ENCODE data around the gene CTSV. TPM values are rescaled to one million over a fixed set of nuclear protein-coding genes. Genes with fewer than 3 reads are reported as not detected.
"Not testable (repeated sequence)": the region's sequence is repeated elsewhere in the genome, so short reads cannot be mapped to it uniquely, and the experiment has no call there.

Gene CTSV
- total and polyA plus RNA-seq, 2 donors (not counting 1 experiment from before 2014, with no cell fraction given): not detected

GRCh38 chr9:97013151-97014132 lies 25.5 kb downstream of the CTSV start:
- CTCF ChIA-PET; H3K9me3 Mint-ChIP-seq (ENCODE audit: insufficient read depth); H3K4me1 ChIP-seq (ENCODE audit: control insufficient read depth in 2 of 2, insufficient read depth in 2 of 2, low read length in 2 of 2); H3K36me3 ChIP-seq (replicated peaks in 1 of 2; ENCODE audit: control extremely low read depth in 1 of 2, control insufficient read depth in 1 of 2, extremely low read depth in 1 of 2, insufficient read depth in 2 of 2, low read length in 1 of 2); H3K27me3 Mint-ChIP-seq; H4K20me1 ChIP-seq (ENCODE audit: control insufficient read depth, insufficient read depth, low read length, poor library complexity, severe bottlenecking); H3K27me3 ChIP-seq (replicated peaks in 1 of 4; ENCODE audit: control extremely low read depth in 1 of 4, control insufficient read depth in 3 of 4, insufficient read depth in 4 of 4, low read length in 3 of 4); POLR2A ChIA-PET; H3K9me3 ChIP-seq (ENCODE audit: control extremely low read depth in 1 of 3, control insufficient read depth in 2 of 3, insufficient read depth in 1 of 3, low read length in 2 of 3); H3K79me2 ChIP-seq (ENCODE audit: control insufficient read depth, insufficient read depth, low read length); intact Hi-C loops (cut with micrococcal nuclease): not testable (repeated sequence)
- H2AFZ ChIP-seq (ENCODE audit: insufficient read depth, low read depth, low read length, poor library complexity, severe bottlenecking): peak overlapping the region; percentile 70
- under 1% methylated on average over 41 of the region's 97 CpGs for WGBS (ENCODE audit: insufficient coverage)
- DNase-seq (peak; percentile 82), ATAC-seq (ENCODE audit: low read depth) (peak; percentile 99)
- peaks cover 15% of the 10 kb centered on the region for H3K4me1 Mint-ChIP-seq
- H3K9ac ChIP-seq (ENCODE audit: low read length): peak overlapping the region; percentile 61
- peak overlapping the region; percentile 46 to 76 (median 63) for H3K4me3 ChIP-seq (ENCODE audit: control extremely low read depth in 1 of 5, extremely low read depth in 1 of 5, insufficient read depth in 1 of 5, low read depth in 2 of 5, low read length in 4 of 5)
- peak overlapping the region; percentile 93 for H3K4me3 Mint-ChIP-seq
- peak overlapping the region; percentile 91 for H3K27ac Mint-ChIP-seq
- H3K27ac ChIP-seq (ENCODE audit: low read length in 2 of 2): peak overlapping the region; percentile 39 to 82
- H3K4me2 ChIP-seq (replicated peaks; ENCODE audit: low read depth, low read length, poor library complexity, severe bottlenecking): peak overlapping the region; percentile 57

GRCh38 chr9:97012617-97013016 lies 26.3 kb downstream of the CTSV start:
- H3K4me3 Mint-ChIP-seq: peak overlapping the region; percentile 89

GRCh38 chr9:97002195-97002594 lies 36.7 kb downstream of the CTSV start:
- H3K27ac ChIP-seq (ENCODE audit: low read length in 2 of 2); H3K4me3 Mint-ChIP-seq; H3K9ac ChIP-seq (ENCODE audit: low read length); H3K4me2 ChIP-seq (replicated peaks; ENCODE audit: low read depth, low read length, poor library complexity, severe bottlenecking); H2AFZ ChIP-seq (ENCODE audit: insufficient read depth, low read depth, low read length, poor library complexity, severe bottlenecking); POLR2A ChIA-PET; ATAC-seq (ENCODE audit: low read depth); CTCF ChIA-PET; DNase-seq; H3K36me3 ChIP-seq (replicated peaks in 1 of 2; ENCODE audit: control extremely low read depth in 1 of 2, control insufficient read depth in 1 of 2, extremely low read depth in 1 of 2, insufficient read depth in 2 of 2, low read length in 1 of 2); H3K4me3 ChIP-seq (ENCODE audit: control extremely low read depth in 1 of 5, extremely low read depth in 1 of 5, insufficient read depth in 1 of 5, low read depth in 2 of 5, low read length in 4 of 5); H3K27ac Mint-ChIP-seq; H3K4me1 ChIP-seq (ENCODE audit: control insufficient read depth in 2 of 2, insufficient read depth in 2 of 2, low read length in 2 of 2); intact Hi-C loops (cut with micrococcal nuclease); H3K9me3 Mint-ChIP-seq (ENCODE audit: insufficient read depth); H3K27me3 Mint-ChIP-seq; H3K27me3 ChIP-seq (replicated peaks in 1 of 4; ENCODE audit: control extremely low read depth in 1 of 4, control insufficient read depth in 3 of 4, insufficient read depth in 4 of 4, low read length in 3 of 4); H3K9me3 ChIP-seq (ENCODE audit: control extremely low read depth in 1 of 3, control insufficient read depth in 2 of 3, insufficient read depth in 1 of 3, low read length in 2 of 3): not testable (repeated sequence)
- peaks cover 55% of the 10 kb centered on the region for H3K79me2 ChIP-seq (ENCODE audit: control insufficient read depth, insufficient read depth, low read length)
- peaks cover 15% of the 10 kb centered on the region for H4K20me1 ChIP-seq (ENCODE audit: control insufficient read depth, insufficient read depth, low read length, poor library complexity, severe bottlenecking)
- peaks cover 33% of the 10 kb centered on the region for H3K4me1 Mint-ChIP-seq

More at GRCh38 chr9:97012617-97013016, 26.3 kb downstream of the CTSV start:
- H2AFZ ChIP-seq (ENCODE audit: insufficient read depth, low read depth, low read length, poor library complexity, severe bottlenecking): peak overlapping the region; percentile 70
- POLR2A ChIA-PET; H3K9me3 Mint-ChIP-seq (ENCODE audit: insufficient read depth); H3K27ac ChIP-seq (ENCODE audit: low read length in 2 of 2); H3K36me3 ChIP-seq (replicated peaks in 1 of 2; ENCODE audit: control extremely low read depth in 1 of 2, control insufficient read depth in 1 of 2, extremely low read depth in 1 of 2, insufficient read depth in 2 of 2, low read length in 1 of 2); intact Hi-C loops (cut with micrococcal nuclease); H3K27me3 Mint-ChIP-seq; CTCF ChIA-PET; H3K9me3 ChIP-seq (ENCODE audit: control extremely low read depth in 1 of 3, control insufficient read depth in 2 of 3, insufficient read depth in 1 of 3, low read length in 2 of 3); H3K79me2 ChIP-seq (ENCODE audit: control insufficient read depth, insufficient read depth, low read length); H3K4me1 ChIP-seq (ENCODE audit: control insufficient read depth in 2 of 2, insufficient read depth in 2 of 2, low read length in 2 of 2); H3K27me3 ChIP-seq (replicated peaks in 1 of 4; ENCODE audit: control extremely low read depth in 1 of 4, control insufficient read depth in 3 of 4, insufficient read depth in 4 of 4, low read length in 3 of 4); H4K20me1 ChIP-seq (ENCODE audit: control insufficient read depth, insufficient read depth, low read length, poor library complexity, severe bottlenecking): not testable (repeated sequence)
- ATAC-seq (ENCODE audit: low read depth): peak; percentile 33
- Mint-ChIP-seq H3K4me1 (peaks cover 15% of the 10 kb centered on the region), H3K27ac (peak overlapping the region; percentile 85)
- peak overlapping the region; percentile 61 for H3K9ac ChIP-seq (ENCODE audit: low read length)
- H3K4me2 ChIP-seq (replicated peaks; ENCODE audit: low read depth, low read length, poor library complexity, severe bottlenecking): peak overlapping the region; percentile 43
- DNase-seq: peak; percentile 43
- 0% methylated on average over 1 of the region's 18 CpGs for WGBS (ENCODE audit: insufficient coverage)
- peak overlapping the region; percentile 28 to 63 (median 44) for H3K4me3 ChIP-seq (ENCODE audit: control extremely low read depth in 1 of 5, extremely low read depth in 1 of 5, insufficient read depth in 1 of 5, low read depth in 2 of 5, low read length in 4 of 5)

- H3K4me3 Mint-ChIP-seq; H3K27ac ChIP-seq (ENCODE audit: low read length in 2 of 2); intact Hi-C loops (cut with micrococcal nuclease); CTCF ChIA-PET; H3K36me3 ChIP-seq (replicated peaks in 1 of 2; ENCODE audit: control extremely low read depth in 1 of 2, control insufficient read depth in 1 of 2, extremely low read depth in 1 of 2, insufficient read depth in 2 of 2, low read length in 1 of 2); H3K27ac Mint-ChIP-seq; H3K9ac ChIP-seq (ENCODE audit: low read length); H3K9me3 Mint-ChIP-seq (ENCODE audit: insufficient read depth); H3K4me3 ChIP-seq (ENCODE audit: control extremely low read depth in 1 of 5, extremely low read depth in 1 of 5, insufficient read depth in 1 of 5, low read depth in 2 of 5, low read length in 4 of 5); H3K27me3 ChIP-seq (replicated peaks in 1 of 4; ENCODE audit: control extremely low read depth in 1 of 4, control insufficient read depth in 3 of 4, insufficient read depth in 4 of 4, low read length in 3 of 4); H3K27me3 Mint-ChIP-seq; H2AFZ ChIP-seq (ENCODE audit: insufficient read depth, low read depth, low read length, poor library complexity, severe bottlenecking); ATAC-seq (ENCODE audit: low read depth); POLR2A ChIA-PET; DNase-seq; H3K4me2 ChIP-seq (replicated peaks; ENCODE audit: low read depth, low read length, poor library complexity, severe bottlenecking); H3K4me1 ChIP-seq (ENCODE audit: control insufficient read depth in 2 of 2, insufficient read depth in 2 of 2, low read length in 2 of 2); H3K9me3 ChIP-seq (ENCODE audit: control extremely low read depth in 1 of 3, control insufficient read depth in 2 of 3, insufficient read depth in 1 of 3, low read length in 2 of 3): not testable (repeated sequence)
- H3K79me2 ChIP-seq (ENCODE audit: control insufficient read depth, insufficient read depth, low read length): peaks cover 58% of the 10 kb centered on the region
- H4K20me1 ChIP-seq (ENCODE audit: control insufficient read depth, insufficient read depth, low read length, poor library complexity, severe bottlenecking): peaks cover 16% of the 10 kb centered on the region
- no CpG with 5 or more reads among the region's 1 CpG for WGBS (ENCODE audit: insufficient coverage)
- H3K4me1 Mint-ChIP-seq: peaks cover 38% of the 10 kb centered on the region
Measured at GRCh38 chr9:97001338-97001737, 37.6 kb downstream of the CTSV start.
